GM10266 (cell line): Measurements from ENCODE around the gene SLC4A2.

Experiments
- DNase-seq: peaks from one replicate; pipeline ENCODE4 v3.0.0; 2012; ENCODE audit errors: extremely low spot score
- CTCF ChIP-seq: IDR thresholded peaks from 2 replicates; pipeline ENCODE4 v1.5.1; 2012; ENCODE audit warnings: mild to moderate bottlenecking, low read depth; ENCODE audit not compliant: control insufficient read depth, insufficient read depth; ENCODE audit errors: missing control alignments

SLC4A2 gene

DNA sequence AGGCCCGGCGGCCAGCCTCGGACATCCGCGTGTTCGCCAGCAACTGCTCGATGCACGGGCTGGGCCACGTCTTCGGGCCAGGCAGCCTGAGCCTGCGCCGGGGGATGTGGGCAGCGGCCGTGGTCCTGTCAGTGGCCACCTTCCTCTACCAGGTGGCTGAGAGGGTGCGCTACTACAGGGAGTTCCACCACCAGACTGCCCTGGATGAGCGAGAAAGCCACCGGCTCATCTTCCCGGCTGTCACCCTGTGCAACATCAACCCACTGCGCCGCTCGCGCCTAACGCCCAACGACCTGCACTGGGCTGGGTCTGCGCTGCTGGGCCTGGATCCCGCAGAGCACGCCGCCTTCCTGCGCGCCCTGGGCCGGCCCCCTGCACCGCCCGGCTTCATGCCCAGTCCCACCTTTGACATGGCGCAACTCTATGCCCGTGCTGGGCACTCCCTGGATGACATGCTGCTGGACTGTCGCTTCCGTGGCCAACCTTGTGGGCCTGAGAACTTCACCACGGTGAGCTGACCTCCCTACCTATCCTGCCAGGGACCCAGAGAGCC, 10.4 kb upstream of the SLC4A2 start:
- no peak for DNase-seq
- TF ChIP-seq CTCF: no peak

DNA sequence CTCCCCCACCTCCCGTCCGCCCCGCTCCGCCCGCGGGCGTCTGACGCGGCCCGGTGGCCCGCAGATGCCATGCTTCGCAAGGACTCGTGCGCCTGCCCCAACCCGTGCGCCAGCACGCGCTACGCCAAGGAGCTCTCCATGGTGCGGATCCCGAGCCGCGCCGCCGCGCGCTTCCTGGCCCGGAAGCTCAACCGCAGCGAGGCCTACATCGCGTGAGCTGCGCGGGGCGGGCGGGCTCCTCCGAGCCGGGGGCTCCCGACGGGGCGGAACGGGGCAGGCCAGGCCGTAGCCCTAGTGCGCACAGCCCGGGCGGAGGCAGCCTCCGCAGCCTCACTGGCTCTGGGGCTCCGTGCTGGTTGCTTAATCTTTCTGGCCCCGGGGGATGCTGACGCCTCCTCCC, 8.3 kb upstream of the SLC4A2 start:
- DNase-seq: no peak
- no peak for TF ChIP-seq CTCF

- no peak for TF ChIP-seq CTCF
- DNase-seq: no peak
Measured at GRCh38 chr7:151053096-151053495, 6.3 kb upstream of the SLC4A2 start.

GRCh38 chr7:151053751-151054150, 5.6 kb upstream of the SLC4A2 start:
- no peak for DNase-seq
- TF ChIP-seq CTCF: no peak

GRCh38 chr7:151056283-151056665, 3.1 kb upstream of the SLC4A2 start:
- no peak for TF ChIP-seq CTCF
- no peak for DNase-seq

DNA sequence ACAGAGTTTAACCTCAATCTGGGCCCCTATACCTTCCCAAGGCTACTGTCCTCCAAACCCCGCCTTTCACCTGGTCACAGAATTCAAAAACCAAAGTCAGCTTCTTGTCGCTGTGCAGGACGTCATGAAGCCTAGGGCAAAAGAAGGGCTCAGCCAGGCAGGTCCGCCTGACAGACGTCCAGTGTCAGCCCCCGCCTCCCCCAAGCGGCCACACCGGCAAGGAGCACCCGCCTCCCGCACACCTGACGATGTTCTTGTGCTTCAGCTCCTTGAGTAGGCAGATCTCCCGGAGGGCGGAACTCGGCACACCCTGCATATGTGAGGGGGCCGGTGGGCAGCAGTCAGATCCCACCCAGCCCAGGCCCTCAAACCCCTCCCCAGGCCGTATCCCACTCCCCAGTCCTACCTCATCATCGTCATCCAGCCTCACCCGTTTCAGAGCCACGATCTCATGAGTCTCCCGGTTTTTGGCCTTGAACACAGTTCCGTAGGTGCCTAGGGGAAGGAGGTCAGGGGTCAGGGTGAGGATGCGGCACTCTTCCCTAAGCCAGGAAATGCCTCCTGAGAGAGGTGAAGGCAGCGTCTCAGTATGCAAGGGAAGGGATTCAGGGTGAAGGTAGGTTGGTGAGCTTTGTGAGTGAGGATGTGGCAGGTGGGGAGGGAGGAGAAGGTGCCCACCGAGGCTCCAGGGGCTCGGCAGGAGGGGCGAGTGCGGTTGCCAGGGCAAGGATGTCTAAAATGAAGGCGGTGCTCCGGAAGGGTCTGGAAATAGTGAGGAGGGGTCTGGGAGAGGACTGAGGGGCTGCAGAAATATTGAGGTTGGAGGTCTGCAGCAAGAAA, 2.5 kb upstream of the SLC4A2 start:
- DNase-seq: no peak
- no peak for TF ChIP-seq CTCF

GRCh38 chr7:151057506-151057988, 1.8 kb upstream of the SLC4A2 start, which contains the start of gene CDK5:
Gene CDK5 (minus strand): TSS chr7:151057897. CDS start chr7:151057848, 49 bp downstream.
- DNase-seq: no peak
- TF ChIP-seq CTCF: no peak
